IPS DF 4.7 (cell line): ENCODE measurements around the gene RAB24.
"Not testable (repeated sequence)": the region's sequence is repeated elsewhere in the genome, so short reads cannot be mapped to it uniquely, and the experiment has no call there.

Experiments
- DNase-seq: peaks from one replicate; pipeline ENCODE4 v3.0.0-alpha.2; 2013; ENCODE audit warnings: low spot score; ENCODE audit errors: extremely low read depth

The RAB24 gene

GRCh38 chr5:177311723-177312648 is 8.5 kb upstream of the RAB24 start, which contains the start of gene MXD3:
MXD3 (minus strand) TSS chr5:177311898; CDS start chr5:177311830, 68 bp downstream.
- no peak for DNase-seq

GRCh38 chr5:177311392-177311722 is 7.8 kb upstream of the RAB24 start:
- no peak for DNase-seq

GRCh38 chr5:177310757-177311391 is 7.4 kb upstream of the RAB24 start:
- DNase-seq, result no peak

GRCh38 chr5:177310332-177310731 is 6.8 kb upstream of the RAB24 start:
- DNase-seq, result no peak

GRCh38 chr5:177309351-177310191 is 6.1 kb upstream of the RAB24 start:
- DNase-seq, result no peak

GRCh38 chr5:177308740-177309139 is 5.2 kb upstream of the RAB24 start:
- no peak for DNase-seq

- no peak for DNase-seq
Observed at GRCh38 chr5:177307544-177308363, 4.2 kb upstream of the RAB24 start.

- DNase-seq, result no peak
Observed at GRCh38 chr5:177306674-177307543, 3.4 kb upstream of the RAB24 start.

GRCh38 chr5:177306103-177306640 is 2.7 kb upstream of the RAB24 start:
- DNase-seq, result not testable (repeated sequence)

GRCh38 chr5:177304392-177305119 is 1.0 kb upstream of the RAB24 start:
- DNase-seq, result no peak

GRCh38 chr5:177303925-177304391 is 439 bp upstream of the RAB24 start:
- DNase-seq, result no peak

GRCh38 chr5:177302354-177303110 is 987 bp downstream of the RAB24 start:
- DNase-seq, result no peak

- no peak for DNase-seq
Observed at GRCh38 chr5:177301503-177302165, 1.9 kb downstream of the RAB24 start.

GRCh38 chr5:177300951-177301350 is 2.6 kb downstream of the RAB24 start:
- no peak for DNase-seq

- DNase-seq, result no peak
Observed at GRCh38 chr5:177300236-177300880, 3.2 kb downstream of the RAB24 start.

GRCh38 chr5:177299697-177300096 is 3.8 kb downstream of the RAB24 start:
- DNase-seq, result no peak

- DNase-seq, result no peak
Observed at GRCh38 chr5:177297922-177298321, 5.6 kb downstream of the RAB24 start.
